Transverse colon (tissue), 4 donors: ENCODE results near the gene ARFGAP2. TPM values are rescaled to one million over a fixed set of nuclear protein-coding genes. Genes with fewer than 3 reads are reported as not detected.
A peak's percentile ranks its signal among the peaks of the same experiment; 100 is the strongest.

Experiments used
- DNase-seq: peaks from one replicate; pipeline ENCODE4 v3.0.0-alpha.2; 2019
- H3K27ac ChIP-seq, 4 donors: fragments of 200-600 bp; sonication (generic); 2 replicates each; pipeline ENCODE4 v1.5.1; 2016 to 2018; ENCODE audit warnings: inconsistent platforms in 4 of 4
- H3K27me3 ChIP-seq: fragments of 200-600 bp; sonication (generic); 2 replicates; pipeline ENCODE4 v1.5.1; 2017; ENCODE audit warnings: inconsistent platforms
- H3K36me3 ChIP-seq, 4 donors: fragments of 200-600 bp; sonication (generic); 2 replicates each; pipeline ENCODE4 v1.5.1; 2017 to 2019; ENCODE audit warnings: inconsistent platforms in 4 of 4
- H3K4me1 ChIP-seq, 4 donors: fragments of 200-600 bp; sonication (generic); 2 replicates each; pipeline ENCODE4 v1.5.1; 2017 to 2020; ENCODE audit warnings: inconsistent platforms in 4 of 4
- H3K4me3 ChIP-seq, 4 donors: fragments of 200-600 bp; sonication (generic); 1 replicate in 1 of 4; 2 replicates in 3 of 4; pipeline versions ENCODE4 v1.5.1 to v1.6.1; 2017 to 2019; ENCODE audit warnings: inconsistent platforms in 4 of 4
- H3K9me3 ChIP-seq, 2 donors: fragments of 200-600 bp; sonication (generic); 2 replicates each; pipeline ENCODE4 v1.5.1; 2017 to 2019; ENCODE audit warnings: inconsistent platforms in 2 of 2
- EP300 ChIP-seq: sonication (generic); formaldehyde crosslinking; IDR thresholded peaks from one replicate; pipeline ENCODE4 v1.6.1; 2017; ENCODE audit warnings: antibody characterized with exemption, low read depth
- POLR2A ChIP-seq: fragments of 450-650 bp; IDR thresholded peaks from one replicate; pipeline ENCODE4 v1.6.1; 2016; ENCODE audit warnings: antibody characterized with exemption, mild to moderate bottlenecking, moderate library complexity
- POLR2AphosphoS5 ChIP-seq, 3 donors: sonication (generic); formaldehyde crosslinking; IDR thresholded peaks; one replicate each; pipeline ENCODE4 v1.6.1; 2016; ENCODE audit warnings: antibody characterized with exemption in 3 of 3
- WGBS, 2 donors: methylation state at CpG; one replicate each; pipeline ENCODE4 v1.1.5; 2018; ENCODE audit warnings: low coverage in 1 of 2; 5-methylcytosine and 5-hydroxymethylcytosine counted together
- in situ Hi-C, 4 donors: fragments of 200-750 bp; cut with MboI; loops; one replicate each; pipeline versions ENCODE4 v1.15.0 to v1.15.1; 2017; ENCODE audit warnings: low sequenced_read_pairs in 3 of 4, low pct_ligation_motif_present in 1 of 4, low pct_unique_long_range_greater_than_20kb in 1 of 4
- intact Hi-C: fragments of 100-400 bp; cut with DNase I; formaldehyde crosslinking; loops from one replicate; pipeline ENCODE4 v1.15.1; 2023; ENCODE audit warnings: low total_unique reads
- total RNA-seq, 4 donors: library from RNA; depleted of rRNA; stranded (reverse); fragments of >200 nt; gene quantifications; one replicate each; pipeline ENCODE4 v1.1.0, GENCODE V29; 2016
- TF ChIP-seq, protein P1 (sequence below), 5 experiments: fragments of 200-600 bp in 3 of 5; fragments of 450-650 bp in 2 of 5; sonication (generic) in 3 of 5; IDR thresholded peaks; 1 replicate in 2 of 5; 2 replicates in 3 of 5; pipeline ENCODE4 v1.5.1; 2016 to 2017; ENCODE audit warnings: antibody characterized with exemption in 5 of 5, inconsistent platforms in 3 of 5, mild to moderate bottlenecking in 2 of 5, moderate library complexity in 1 of 5

ARFGAP2 gene
- total RNA-seq, 4 donors from 2014 or later = 123 to 213 (median 132) TPM

DNA sequence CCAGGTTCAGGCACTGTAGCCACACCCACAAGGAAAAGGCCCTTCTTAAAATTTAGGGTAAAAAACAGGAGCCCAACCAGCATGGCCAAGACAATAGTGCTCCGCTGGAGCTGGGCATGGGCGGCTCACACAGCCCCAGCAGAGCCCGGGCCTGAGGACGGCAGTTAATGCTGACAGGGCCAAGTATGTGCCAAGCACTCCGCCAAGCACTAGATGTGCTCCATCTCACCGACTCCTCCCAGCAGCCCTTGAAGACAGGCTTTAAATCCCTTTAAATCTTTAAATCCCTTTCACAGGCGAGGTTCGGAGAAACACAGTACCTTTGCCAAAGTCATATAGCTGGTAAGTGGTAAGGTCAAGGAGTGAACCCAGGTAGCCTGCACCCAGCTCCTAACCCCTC, 4.8 kb downstream of the ARFGAP2 start:
- 60 to 80% methylated on average over 1 to 8 of the region's 8 CpGs for WGBS, 2 donors
- no peak for DNase-seq
- no peaks in the 10 kb centered on the region for H3K27me3 ChIP-seq
- intact Hi-C loops (loop anchor here (5.0 to 10.0 kb wide), 2 partner anchors 63 to 440 kb away; no protein-coding TSS in a partner anchor), in situ Hi-C loops (loop anchor here in 1 of 4 donors (10.0 kb wide), 1 partner anchor 93 kb away; no protein-coding TSS in a partner anchor)
- H3K9me3 ChIP-seq = no peaks in the 10 kb centered on the region
- peaks cover 0 to 58% (median 17%) of the 10 kb centered on the region in 4 donors for H3K36me3 ChIP-seq
- TF ChIP-seq, protein P1, sequence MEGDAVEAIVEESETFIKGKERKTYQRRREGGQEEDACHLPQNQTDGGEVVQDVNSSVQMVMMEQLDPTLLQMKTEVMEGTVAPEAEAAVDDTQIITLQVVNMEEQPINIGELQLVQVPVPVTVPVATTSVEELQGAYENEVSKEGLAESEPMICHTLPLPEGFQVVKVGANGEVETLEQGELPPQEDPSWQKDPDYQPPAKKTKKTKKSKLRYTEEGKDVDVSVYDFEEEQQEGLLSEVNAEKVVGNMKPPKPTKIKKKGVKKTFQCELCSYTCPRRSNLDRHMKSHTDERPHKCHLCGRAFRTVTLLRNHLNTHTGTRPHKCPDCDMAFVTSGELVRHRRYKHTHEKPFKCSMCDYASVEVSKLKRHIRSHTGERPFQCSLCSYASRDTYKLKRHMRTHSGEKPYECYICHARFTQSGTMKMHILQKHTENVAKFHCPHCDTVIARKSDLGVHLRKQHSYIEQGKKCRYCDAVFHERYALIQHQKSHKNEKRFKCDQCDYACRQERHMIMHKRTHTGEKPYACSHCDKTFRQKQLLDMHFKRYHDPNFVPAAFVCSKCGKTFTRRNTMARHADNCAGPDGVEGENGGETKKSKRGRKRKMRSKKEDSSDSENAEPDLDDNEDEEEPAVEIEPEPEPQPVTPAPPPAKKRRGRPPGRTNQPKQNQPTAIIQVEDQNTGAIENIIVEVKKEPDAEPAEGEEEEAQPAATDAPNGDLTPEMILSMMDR (IDR thresholded peaks at IDR 0.05) = no peak
- TF ChIP-seq POLR2AphosphoS5 (IDR thresholded peaks at IDR 0.05) (no peak), POLR2A (no peak), EP300 (no peak)
- H3K27ac ChIP-seq = peak overlapping the region in 3 of 4 donors; percentile 15 to 41 (median 18)
- peaks cover 8 to 30% (median 17%) of the 10 kb centered on the region in 4 donors for H3K4me1 ChIP-seq
- H3K4me3 ChIP-seq = no peak overlapping the region

DNA sequence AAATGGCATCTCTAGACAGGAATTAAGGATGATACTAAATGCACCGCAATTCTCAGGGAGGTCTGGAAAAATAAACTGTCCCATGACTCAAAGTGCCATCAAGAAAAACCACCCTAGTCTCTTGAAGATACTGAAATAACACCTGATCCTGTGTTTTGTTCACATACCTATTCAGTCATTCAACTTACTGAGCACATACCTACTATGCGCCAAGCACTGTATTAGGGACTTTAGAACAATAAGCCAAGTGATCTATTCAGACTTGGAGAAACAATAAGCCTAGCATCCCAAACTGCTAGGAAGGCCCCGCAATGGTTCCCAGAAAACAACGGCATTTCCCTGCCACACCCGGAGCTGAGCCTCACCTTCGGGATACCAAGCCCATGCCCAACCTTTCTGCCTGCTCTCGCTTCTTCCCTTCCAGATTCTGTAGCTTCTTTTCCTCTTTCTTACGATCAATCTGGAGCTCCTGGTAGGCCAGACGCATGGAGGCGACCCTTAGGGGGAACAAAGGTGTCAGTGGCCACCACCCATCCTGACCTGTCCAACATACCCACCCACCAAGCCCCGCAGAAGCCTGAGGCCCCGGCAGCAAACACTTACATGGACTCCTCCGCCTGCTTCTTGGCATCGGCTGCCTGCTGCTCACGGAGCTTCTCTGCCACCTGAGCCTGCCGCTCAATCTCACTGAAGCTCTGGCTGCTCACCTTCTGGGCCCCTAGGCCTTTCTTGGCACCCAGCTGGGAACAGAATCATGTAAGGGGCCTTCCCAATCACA, 5.4 kb downstream of the ARFGAP2 start:
- H3K27ac ChIP-seq = peak overlapping the region in 2 of 4 donors; percentile 15 to 41
- intact Hi-C loops = loop anchor here (5.0 to 10.0 kb wide), 2 partner anchors 64 to 439 kb away; no protein-coding TSS in a partner anchor

DNA sequence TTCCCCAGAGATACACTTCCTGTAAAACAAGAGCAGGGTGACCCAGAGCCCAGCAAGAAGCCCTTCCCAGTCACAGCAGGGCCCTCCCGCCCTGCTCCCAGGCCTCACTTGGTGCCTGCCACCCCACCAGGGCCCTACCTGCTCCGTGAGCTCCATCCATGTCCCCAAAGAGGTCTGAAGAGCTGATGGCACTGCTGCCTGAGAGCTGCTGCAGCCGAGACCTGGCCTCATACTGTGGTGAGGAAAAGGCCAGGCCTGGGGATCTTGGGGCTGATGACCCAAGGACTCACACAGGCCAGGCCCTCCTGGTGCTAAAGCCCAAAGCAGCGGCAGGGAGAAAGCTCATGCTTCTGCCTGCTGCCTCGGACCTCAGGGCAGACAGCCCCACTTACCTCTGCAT, 10.3 kb downstream of the ARFGAP2 start:
- intact Hi-C loops (no loop called here), in situ Hi-C loops (no loop called here)
- H3K36me3 ChIP-seq = peaks cover 2 to 63% (median 31%) of the 10 kb centered on the region in 4 donors

More for the DNA sequence above, 5.4 kb downstream of the ARFGAP2 start:
- Histone ChIP-seq H3K9me3 (no peaks in the 10 kb centered on the region), H3K27me3 (no peaks in the 10 kb centered on the region), H3K4me1 (peaks cover 8 to 30% (median 17%) of the 10 kb centered on the region in 4 donors), H3K36me3 (peaks cover 0 to 64% (median 20%) of the 10 kb centered on the region in 4 donors), H3K4me3 (no peak overlapping the region)
- TF ChIP-seq, protein P1 (IDR thresholded peaks at IDR 0.05) = no peak
- TF ChIP-seq POLR2A = no peak
- no peak for TF ChIP-seq EP300
- no peak for TF ChIP-seq POLR2AphosphoS5 (IDR thresholded peaks at IDR 0.05)
- DNase-seq = no peak
- in situ Hi-C loops = loop anchor here in 1 of 4 donors (10.0 kb wide), 1 partner anchor 94 kb away; no protein-coding TSS in a partner anchor
- 92 to 100% methylated on average over 1 to 16 of the region's 16 CpGs for WGBS, 2 donors

More for the DNA sequence above, 10.3 kb downstream of the ARFGAP2 start:
- no peak overlapping the region for H3K27ac ChIP-seq
- TF ChIP-seq POLR2A (no peak), EP300 (no peak), POLR2AphosphoS5 (IDR thresholded peaks at IDR 0.05) (no peak)
- TF ChIP-seq, protein P1 (IDR thresholded peaks at IDR 0.05) = no peak
- H3K4me1 ChIP-seq = peaks cover 0 to 3% (median under 1%) of the 10 kb centered on the region in 4 donors
- no peak for DNase-seq
- no peaks in the 10 kb centered on the region for H3K9me3 ChIP-seq
- H3K4me3 ChIP-seq = no peak overlapping the region
- H3K27me3 ChIP-seq = no peaks in the 10 kb centered on the region
- whole genome bisulfite sequencing, 2 donors = 100% methylated on average over 1 to 2 of the region's 5 CpGs
